Neural progenitor cell (in vitro differentiated cells): Measurements from ENCODE around the gene DRC3.

Source experiments
- EZH2 ChIP-seq: fragments of 200-600 bp; sonication (generic); IDR thresholded peaks from 2 replicates; pipeline ENCODE4 v1.6.1; 2017; ENCODE audit warnings: antibody characterized with exemption, mild to moderate bottlenecking, moderate library complexity
- TF ChIP-seq, protein P1 (sequence below): fragments of 200-600 bp; sonication (generic); IDR thresholded peaks from 2 replicates; pipeline ENCODE4 v1.5.1; 2017; ENCODE audit warnings: antibody characterized with exemption, mild to moderate bottlenecking

DNA sequence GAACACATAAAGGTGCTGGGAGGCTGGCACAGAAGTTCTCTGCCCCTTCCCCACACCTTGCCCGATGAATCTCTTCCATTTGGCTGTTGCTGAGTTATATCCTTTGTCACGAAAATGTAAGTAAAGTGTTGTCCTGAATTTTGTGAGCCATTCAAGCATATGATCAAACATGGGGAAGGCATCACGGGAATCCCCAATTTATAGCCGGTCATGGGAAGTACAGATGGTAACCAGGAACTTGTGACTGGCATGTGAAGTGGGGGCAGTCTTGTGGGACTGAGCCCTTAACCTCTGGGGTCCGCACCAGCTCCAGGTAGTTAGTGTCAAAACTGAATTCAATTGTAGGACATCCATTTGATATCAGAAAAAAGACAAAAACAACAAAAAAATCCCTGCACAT lies 13.7 kb upstream of the DRC3 start:
- TF ChIP-seq, protein P1, sequence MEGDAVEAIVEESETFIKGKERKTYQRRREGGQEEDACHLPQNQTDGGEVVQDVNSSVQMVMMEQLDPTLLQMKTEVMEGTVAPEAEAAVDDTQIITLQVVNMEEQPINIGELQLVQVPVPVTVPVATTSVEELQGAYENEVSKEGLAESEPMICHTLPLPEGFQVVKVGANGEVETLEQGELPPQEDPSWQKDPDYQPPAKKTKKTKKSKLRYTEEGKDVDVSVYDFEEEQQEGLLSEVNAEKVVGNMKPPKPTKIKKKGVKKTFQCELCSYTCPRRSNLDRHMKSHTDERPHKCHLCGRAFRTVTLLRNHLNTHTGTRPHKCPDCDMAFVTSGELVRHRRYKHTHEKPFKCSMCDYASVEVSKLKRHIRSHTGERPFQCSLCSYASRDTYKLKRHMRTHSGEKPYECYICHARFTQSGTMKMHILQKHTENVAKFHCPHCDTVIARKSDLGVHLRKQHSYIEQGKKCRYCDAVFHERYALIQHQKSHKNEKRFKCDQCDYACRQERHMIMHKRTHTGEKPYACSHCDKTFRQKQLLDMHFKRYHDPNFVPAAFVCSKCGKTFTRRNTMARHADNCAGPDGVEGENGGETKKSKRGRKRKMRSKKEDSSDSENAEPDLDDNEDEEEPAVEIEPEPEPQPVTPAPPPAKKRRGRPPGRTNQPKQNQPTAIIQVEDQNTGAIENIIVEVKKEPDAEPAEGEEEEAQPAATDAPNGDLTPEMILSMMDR = no peak
- no peak for TF ChIP-seq EZH2
